HG02884 (cell line): ENCODE data around the gene TMEM119.

Experiments
- ATAC-seq: cut with Tn5 transposase; IDR thresholded peaks from one replicate; pipeline ENCODE4 v1.9.1; 2021; ENCODE audit warnings: mild to moderate bottlenecking, moderate library complexity; ENCODE audit not compliant: unreplicated experiment

TMEM119 gene

DNA sequence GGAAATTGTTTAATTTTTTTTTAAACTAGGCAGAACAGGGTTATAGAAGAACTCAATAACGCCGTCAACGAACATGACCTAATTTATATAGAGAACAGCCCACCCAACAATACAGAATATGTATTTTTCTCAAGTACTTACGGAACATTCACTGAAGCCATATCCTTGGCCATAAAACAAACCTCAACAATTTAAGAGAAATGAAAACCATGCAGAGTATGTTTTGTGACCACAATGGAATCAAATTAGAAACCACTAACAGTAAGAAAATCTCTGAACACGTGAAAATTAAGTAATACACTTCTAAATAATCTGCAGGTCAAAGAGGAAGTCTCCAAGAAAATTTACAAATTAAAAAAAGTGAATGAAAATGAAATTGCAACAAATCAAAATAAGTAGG, 46.3 kb downstream of the TMEM119 start:
- ATAC-seq, result no peak

DNA sequence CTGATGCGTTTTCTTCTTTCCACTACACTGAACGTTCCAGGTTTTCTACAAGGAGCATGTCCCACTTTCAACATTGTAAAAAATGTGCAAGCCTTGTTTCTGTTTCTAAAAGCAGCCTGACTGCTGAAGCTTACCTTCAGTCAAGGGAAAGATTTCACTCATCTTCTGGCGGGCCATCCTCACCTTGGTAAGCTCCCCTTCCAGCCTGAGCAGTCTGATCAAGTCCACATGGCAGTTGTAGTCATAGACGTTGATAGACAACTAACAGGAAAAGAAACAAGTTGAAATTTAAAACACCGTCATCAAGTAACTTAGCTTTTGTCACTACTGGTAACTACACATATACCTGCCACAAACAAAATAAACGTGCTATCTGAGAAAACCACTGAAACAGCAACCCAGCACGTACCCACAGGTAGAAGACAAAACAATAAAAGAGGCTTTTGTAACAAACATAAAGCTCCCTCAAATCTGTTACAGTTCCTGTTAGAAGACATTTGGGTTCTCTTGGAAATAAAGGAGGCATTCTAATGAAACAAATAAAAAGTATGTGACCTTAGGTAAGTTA, 48.8 kb downstream of the TMEM119 start:
- no peak for ATAC-seq

DNA sequence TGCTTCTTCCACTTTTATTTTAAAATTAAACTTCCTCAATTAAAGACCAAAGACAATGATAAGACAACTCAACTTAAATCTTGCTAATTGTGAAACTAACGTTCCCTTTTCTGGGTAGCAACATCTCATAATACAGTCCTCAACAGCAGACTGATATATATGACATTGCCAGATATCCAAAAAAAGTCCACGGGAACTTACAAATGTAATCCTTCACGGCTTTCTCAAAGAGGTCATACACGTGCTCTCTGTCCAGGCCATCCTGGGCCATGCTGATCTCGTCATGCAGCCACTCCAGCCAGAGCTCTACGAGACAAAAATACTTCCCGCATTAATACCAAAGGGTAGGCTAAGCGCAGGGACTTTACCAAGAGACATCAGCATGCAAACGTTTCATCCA, 50.2 kb downstream of the TMEM119 start:
- no peak for ATAC-seq

- no peak for ATAC-seq
Measured at GRCh38 chr12:108543652-108544051, 54.2 kb downstream of the TMEM119 start.

DNA sequence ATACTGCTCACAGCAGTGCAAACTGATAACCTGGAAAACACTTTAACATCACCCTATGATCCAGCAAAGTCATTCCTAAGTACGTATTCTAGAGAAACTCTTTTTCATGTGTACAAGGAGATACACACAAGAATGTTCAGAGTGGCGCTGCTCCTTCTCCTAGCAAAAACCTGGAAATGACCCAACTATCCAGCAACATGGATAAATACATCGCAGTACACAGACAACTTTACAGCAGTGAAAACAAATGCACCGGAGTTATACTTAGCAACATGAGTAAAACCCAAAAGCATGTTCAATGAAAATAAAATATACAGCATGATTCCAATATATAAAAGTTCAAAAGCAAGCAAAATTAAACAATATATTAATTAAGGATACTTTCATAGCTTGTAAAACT, 55.6 kb downstream of the TMEM119 start:
- no peak for ATAC-seq
